ENCODE data around the gene ANO6. TPM values are rescaled to one million over a fixed set of nuclear protein-coding genes. Genes with fewer than 3 reads are reported as not detected.
"Not testable (repeated sequence)": the region's sequence is repeated elsewhere in the genome, so short reads cannot be mapped to it uniquely, and the experiment has no call there.

ANO6 gene
- polyA plus RNA-seq, 1 donor from 2014 or later: 9.0 TPM

DNA sequence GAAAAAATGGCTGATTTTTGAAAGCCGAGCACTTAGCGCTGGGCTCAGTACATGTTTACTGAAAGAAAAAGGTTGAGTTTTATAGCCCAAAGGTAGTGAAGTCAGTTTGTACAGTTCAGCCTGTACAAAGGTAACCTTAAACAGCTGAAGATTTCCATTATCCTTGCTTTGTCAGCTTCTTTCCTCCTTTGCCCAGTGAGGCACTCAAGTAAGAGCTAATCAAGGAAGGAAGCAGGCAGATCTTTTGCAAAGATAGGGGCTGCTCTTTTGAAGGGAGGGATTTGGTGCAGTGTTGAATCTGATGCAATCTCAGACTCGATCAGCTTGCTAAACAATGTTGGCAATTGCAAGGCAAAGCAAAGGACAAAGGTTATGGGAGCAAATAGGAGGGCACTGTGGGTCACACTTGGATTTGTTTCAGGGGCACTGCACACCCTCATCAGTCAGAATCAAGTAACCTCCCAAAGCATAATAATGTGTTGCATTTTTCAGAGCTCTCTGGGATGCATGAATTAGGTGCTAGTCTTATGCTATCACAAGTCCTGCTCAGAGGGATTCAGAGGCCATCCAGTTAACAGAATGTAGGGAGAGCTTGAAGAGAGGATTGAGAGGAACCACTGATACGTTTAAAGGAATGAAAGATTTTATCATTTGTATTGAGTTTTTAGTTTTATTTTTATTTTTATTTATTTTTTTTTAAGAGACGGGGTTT is 44.4 kb downstream of the ANO6 start:
- H3K27ac ChIP-seq (ENCODE audit: low read length): no peak overlapping the region
- H4K20me1 ChIP-seq (ENCODE audit: insufficient read depth): no peaks in the 10 kb centered on the region
- H3K36me3 ChIP-seq (ENCODE audit: insufficient read depth, low read length): no peaks in the 10 kb centered on the region
- no peaks in the 10 kb centered on the region for H3F3A ChIP-seq (ENCODE audit: insufficient read depth, low read length, poor library complexity, severe bottlenecking)
- no peak overlapping the region for H2AFZ ChIP-seq (ENCODE audit: low read depth, low read length)
- TF ChIP-seq TAF1 (IDR thresholded peaks at IDR 0.05; ENCODE audit: low read depth) (no peak), EP300 (conservative IDR thresholded peaks at IDR 0.05; ENCODE audit: poor library complexity, severe bottlenecking) (no peak), POLR2AphosphoS5 (IDR thresholded peaks at IDR 0.05) (no peak), SMC3 (conservative IDR thresholded peaks at IDR 0.05; ENCODE audit: poor library complexity) (no peak), MXI1 (conservative IDR thresholded peaks at IDR 0.05; ENCODE audit: poor library complexity, severe bottlenecking) (no peak), EZH2 (IDR thresholded peaks at IDR 0.05; ENCODE audit: borderline replicate concordance, insufficient read depth, low read length, poor library complexity, severe bottlenecking) (no peak), REST (IDR thresholded peaks at IDR 0.05; ENCODE audit: borderline replicate concordance) (no peak), RAD21 (conservative IDR thresholded peaks at IDR 0.05) (no peak)
- TF ChIP-seq, protein P1, sequence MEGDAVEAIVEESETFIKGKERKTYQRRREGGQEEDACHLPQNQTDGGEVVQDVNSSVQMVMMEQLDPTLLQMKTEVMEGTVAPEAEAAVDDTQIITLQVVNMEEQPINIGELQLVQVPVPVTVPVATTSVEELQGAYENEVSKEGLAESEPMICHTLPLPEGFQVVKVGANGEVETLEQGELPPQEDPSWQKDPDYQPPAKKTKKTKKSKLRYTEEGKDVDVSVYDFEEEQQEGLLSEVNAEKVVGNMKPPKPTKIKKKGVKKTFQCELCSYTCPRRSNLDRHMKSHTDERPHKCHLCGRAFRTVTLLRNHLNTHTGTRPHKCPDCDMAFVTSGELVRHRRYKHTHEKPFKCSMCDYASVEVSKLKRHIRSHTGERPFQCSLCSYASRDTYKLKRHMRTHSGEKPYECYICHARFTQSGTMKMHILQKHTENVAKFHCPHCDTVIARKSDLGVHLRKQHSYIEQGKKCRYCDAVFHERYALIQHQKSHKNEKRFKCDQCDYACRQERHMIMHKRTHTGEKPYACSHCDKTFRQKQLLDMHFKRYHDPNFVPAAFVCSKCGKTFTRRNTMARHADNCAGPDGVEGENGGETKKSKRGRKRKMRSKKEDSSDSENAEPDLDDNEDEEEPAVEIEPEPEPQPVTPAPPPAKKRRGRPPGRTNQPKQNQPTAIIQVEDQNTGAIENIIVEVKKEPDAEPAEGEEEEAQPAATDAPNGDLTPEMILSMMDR (IDR thresholded peaks at IDR 0.05; ENCODE audit: poor library complexity, severe bottlenecking): no peak
- H3K9me3 ChIP-seq (ENCODE audit: low read length): no peaks in the 10 kb centered on the region
- H3K4me2 ChIP-seq (ENCODE audit: low read length): no peak overlapping the region
- no peak overlapping the region for H3K9ac ChIP-seq (ENCODE audit: low read length)
- H3K4me3 ChIP-seq (ENCODE audit: low read length): no peak overlapping the region
- H3K9me2 ChIP-seq (ENCODE audit: insufficient read depth, low read length): no peaks in the 10 kb centered on the region
- H3K27me3 ChIP-seq (ENCODE audit: insufficient read depth, low read depth, low read length): no peaks in the 10 kb centered on the region
- H3K79me2 ChIP-seq (replicated peaks; ENCODE audit: insufficient read depth, low read length): no peaks in the 10 kb centered on the region

DNA sequence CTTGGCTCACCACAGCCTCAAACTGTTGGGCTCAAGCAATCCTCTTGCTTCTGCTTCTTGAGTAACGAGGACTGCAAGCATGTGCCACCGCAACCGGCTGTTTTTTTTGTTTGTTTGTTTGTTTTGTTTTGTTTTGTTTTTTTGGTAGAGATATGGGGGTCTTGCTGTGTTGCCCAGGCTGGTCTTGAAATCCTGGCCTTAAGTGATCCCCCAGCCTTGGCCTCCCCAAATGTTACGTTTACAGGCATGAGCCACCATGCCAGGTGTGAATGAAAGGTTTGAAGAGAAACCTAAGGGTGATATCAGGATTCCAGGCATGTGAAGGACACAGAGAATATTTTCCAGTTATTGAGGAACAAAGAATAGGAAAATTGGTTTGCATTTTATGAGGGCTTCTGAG is 45.0 kb downstream of the ANO6 start:
- no peak for TF ChIP-seq RAD21 (conservative IDR thresholded peaks at IDR 0.05)
- TF ChIP-seq SMC3 (conservative IDR thresholded peaks at IDR 0.05; ENCODE audit: poor library complexity): no peak
- no peak for TF ChIP-seq EZH2 (IDR thresholded peaks at IDR 0.05; ENCODE audit: borderline replicate concordance, insufficient read depth, low read length, poor library complexity, severe bottlenecking)
- TF ChIP-seq MXI1 (conservative IDR thresholded peaks at IDR 0.05; ENCODE audit: poor library complexity, severe bottlenecking): no peak
- no peak for TF ChIP-seq REST (IDR thresholded peaks at IDR 0.05; ENCODE audit: borderline replicate concordance)
- TF ChIP-seq POLR2AphosphoS5 (IDR thresholded peaks at IDR 0.05): no peak
- no peak for TF ChIP-seq TAF1 (IDR thresholded peaks at IDR 0.05; ENCODE audit: low read depth)
- no peak for TF ChIP-seq EP300 (conservative IDR thresholded peaks at IDR 0.05; ENCODE audit: poor library complexity, severe bottlenecking)
- TF ChIP-seq, protein P1 (IDR thresholded peaks at IDR 0.05; ENCODE audit: poor library complexity, severe bottlenecking): no peak
- H3K4me2 ChIP-seq (ENCODE audit: low read length): no peak overlapping the region
- H3K4me3 ChIP-seq (ENCODE audit: low read length): no peak overlapping the region
- H3K9me2 ChIP-seq (ENCODE audit: insufficient read depth, low read length): no peaks in the 10 kb centered on the region
- H3K27ac ChIP-seq (ENCODE audit: low read length): no peak overlapping the region
- no peak overlapping the region for H2AFZ ChIP-seq (ENCODE audit: low read depth, low read length)
- no peaks in the 10 kb centered on the region for H3K36me3 ChIP-seq (ENCODE audit: insufficient read depth, low read length)
- no peaks in the 10 kb centered on the region for H3K79me2 ChIP-seq (replicated peaks; ENCODE audit: insufficient read depth, low read length)
- no peaks in the 10 kb centered on the region for H3K9me3 ChIP-seq (ENCODE audit: low read length)
- H3K27me3 ChIP-seq (ENCODE audit: insufficient read depth, low read depth, low read length): no peaks in the 10 kb centered on the region
- no peaks in the 10 kb centered on the region for H3F3A ChIP-seq (ENCODE audit: insufficient read depth, low read length, poor library complexity, severe bottlenecking)
- no peaks in the 10 kb centered on the region for H4K20me1 ChIP-seq (ENCODE audit: insufficient read depth)
- H3K9ac ChIP-seq (ENCODE audit: low read length): no peak overlapping the region

- H3K79me2 ChIP-seq (replicated peaks; ENCODE audit: insufficient read depth, low read length); H2AFZ ChIP-seq (ENCODE audit: low read depth, low read length); H3K27ac ChIP-seq (ENCODE audit: low read length); H3F3A ChIP-seq (ENCODE audit: insufficient read depth, low read length, poor library complexity, severe bottlenecking); H4K20me1 ChIP-seq (ENCODE audit: insufficient read depth); H3K27me3 ChIP-seq (ENCODE audit: insufficient read depth, low read depth, low read length); H3K9me2 ChIP-seq (ENCODE audit: insufficient read depth, low read length); H3K4me3 ChIP-seq (ENCODE audit: low read length); H3K36me3 ChIP-seq (ENCODE audit: insufficient read depth, low read length); H3K4me2 ChIP-seq (ENCODE audit: low read length); H3K9me3 ChIP-seq (ENCODE audit: low read length); H3K9ac ChIP-seq (ENCODE audit: low read length): not testable (repeated sequence)
Measured at GRCh38 chr12:45262185-45262584, 46.3 kb downstream of the ANO6 start.
